HK-2 (cell line): ENCODE data around the gene PYGM.

Experiments
- DNase-seq: peaks from one replicate; pipeline ENCODE4 v3.0.0-alpha.2; 2018; ENCODE audit not compliant: unreplicated experiment

PYGM gene

GRCh38 chr11:64767344-64768299, 7.8 kb upstream of the PYGM start:
- peak; percentile 51 for DNase-seq

- no peak for DNase-seq
Observed at GRCh38 chr11:64766881-64767280, 7.1 kb upstream of the PYGM start.

GRCh38 chr11:64765851-64766665, 6.3 kb upstream of the PYGM start:
- DNase-seq: no peak

GRCh38 chr11:64765291-64765850, 5.6 kb upstream of the PYGM start:
- no peak for DNase-seq

- DNase-seq: no peak
Observed at GRCh38 chr11:64764753-64765152, 5.0 kb upstream of the PYGM start.

- DNase-seq: no peak
Observed at GRCh38 chr11:64764040-64764611, 4.4 kb upstream of the PYGM start.

- DNase-seq: no peak
Observed at GRCh38 chr11:64763526-64764039, 3.8 kb upstream of the PYGM start.

GRCh38 chr11:64762674-64763525, 3.1 kb upstream of the PYGM start:
- DNase-seq: peak; percentile 71

- no peak for DNase-seq
Observed at GRCh38 chr11:64762277-64762673, 2.5 kb upstream of the PYGM start.

GRCh38 chr11:64760759-64761420, 1.1 kb upstream of the PYGM start:
- DNase-seq: no peak

GRCh38 chr11:64759131-64759721, 548 bp downstream of the PYGM start:
- no peak for DNase-seq

- no peak for DNase-seq
Observed at GRCh38 chr11:64758330-64759079, 1.3 kb downstream of the PYGM start.

- no peak for DNase-seq
Observed at GRCh38 chr11:64757549-64758329, 2.0 kb downstream of the PYGM start.

GRCh38 chr11:64755681-64756361, 4.0 kb downstream of the PYGM start:
- no peak for DNase-seq

- DNase-seq: no peak
Observed at GRCh38 chr11:64754919-64755662, 4.7 kb downstream of the PYGM start.

- DNase-seq: no peak
Observed at GRCh38 chr11:64754124-64754918, 5.5 kb downstream of the PYGM start.
